ENCODE results near the gene SCN5A.

SCN5A gene

GRCh38 chr3:38649500-38650247, at the start of gene SCN5A:
SCN5A (minus strand) TSS chr3:38649687; CDS start chr3:38633307, 16,380 bp downstream.
- peak; percentile 15 for DNase-seq

DNA sequence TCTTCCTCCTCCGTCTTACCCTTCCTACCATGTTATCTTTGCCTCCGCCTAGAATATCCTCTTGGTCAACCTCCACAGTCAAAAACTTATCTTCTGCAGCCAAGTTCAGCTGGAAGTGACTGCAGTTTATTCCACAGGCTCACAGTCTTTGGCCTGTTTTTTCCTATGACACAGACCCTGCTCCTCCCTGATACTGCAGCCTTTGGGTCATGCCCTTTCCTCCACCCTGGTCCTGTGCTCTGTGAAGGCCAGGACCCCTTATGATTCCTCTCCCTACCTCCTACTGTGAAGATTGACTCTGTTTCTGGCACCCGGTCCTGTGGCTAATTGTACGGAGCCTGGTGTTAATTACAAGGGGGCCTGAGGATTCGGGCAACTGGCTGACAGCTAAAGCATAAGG, 49.3 kb upstream of the SCN5A start:
- no peak for DNase-seq

GRCh38 chr3:38698061-38698460, 48.6 kb upstream of the SCN5A start:
- no peak for DNase-seq

- DNase-seq = no peak
These were observed 46.5 kb upstream of the SCN5A start for GRCh38 chr3:38696034-38696433.

DNA sequence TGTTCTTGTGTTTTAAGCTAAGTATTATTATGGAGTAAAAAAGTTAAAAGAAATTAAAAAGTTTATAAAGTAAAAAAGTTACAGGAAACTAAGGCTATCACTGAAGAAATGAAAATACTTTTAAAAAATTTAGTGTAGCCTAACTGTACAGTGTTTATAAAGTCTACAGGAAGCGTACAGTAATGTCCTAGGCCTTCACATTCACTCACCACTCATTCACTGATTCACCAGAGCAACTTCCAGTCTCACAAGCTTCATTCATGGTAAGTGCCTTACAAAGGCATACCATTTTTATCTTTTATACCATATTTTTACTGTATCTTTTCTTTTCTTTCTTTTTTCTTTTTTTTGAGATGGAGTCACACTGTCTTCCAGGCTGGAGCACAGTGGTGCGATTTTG, 40.7 kb upstream of the SCN5A start:
- no peak for DNase-seq

DNA sequence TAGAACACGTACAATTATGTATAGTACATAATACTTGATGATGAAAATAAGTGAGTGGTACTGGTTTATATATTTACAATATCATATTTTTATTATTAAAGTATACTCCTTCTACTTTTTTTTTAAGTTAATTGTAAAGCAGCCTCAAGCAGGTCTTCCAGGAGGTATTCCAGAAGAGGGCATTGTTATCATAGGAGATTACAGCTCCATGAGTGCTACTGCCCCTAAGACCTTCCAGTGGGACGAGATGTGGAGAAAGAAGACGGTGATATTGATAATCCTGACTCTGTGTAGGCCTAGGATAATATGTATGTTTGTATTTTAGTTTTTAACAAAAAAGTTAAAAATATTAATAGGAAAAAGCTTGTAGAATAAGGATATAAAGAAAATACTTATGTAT, 40.3 kb upstream of the SCN5A start:
- no peak for DNase-seq

GRCh38 chr3:38689346-38689745, 39.9 kb upstream of the SCN5A start:
- no peak for DNase-seq

DNA sequence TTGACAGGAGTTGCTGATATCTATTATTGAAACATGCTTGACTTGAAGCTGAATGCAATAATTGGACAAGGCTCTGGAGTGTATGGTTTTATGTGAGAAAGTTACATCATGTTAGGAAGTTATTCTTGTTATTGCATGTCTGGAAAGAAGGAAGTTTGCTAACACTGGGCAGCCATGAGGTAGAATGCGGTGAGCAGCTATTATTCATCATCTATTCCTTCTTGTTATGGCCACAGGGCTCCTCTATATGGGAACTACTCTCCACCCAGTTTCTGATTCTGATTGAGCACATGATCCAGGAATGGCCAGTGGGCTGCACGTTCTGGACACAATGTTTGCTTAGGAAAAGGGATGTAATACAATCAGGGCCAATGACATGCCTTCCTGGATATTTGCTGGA, 37.8 kb upstream of the SCN5A start:
- no peak for DNase-seq

DNA sequence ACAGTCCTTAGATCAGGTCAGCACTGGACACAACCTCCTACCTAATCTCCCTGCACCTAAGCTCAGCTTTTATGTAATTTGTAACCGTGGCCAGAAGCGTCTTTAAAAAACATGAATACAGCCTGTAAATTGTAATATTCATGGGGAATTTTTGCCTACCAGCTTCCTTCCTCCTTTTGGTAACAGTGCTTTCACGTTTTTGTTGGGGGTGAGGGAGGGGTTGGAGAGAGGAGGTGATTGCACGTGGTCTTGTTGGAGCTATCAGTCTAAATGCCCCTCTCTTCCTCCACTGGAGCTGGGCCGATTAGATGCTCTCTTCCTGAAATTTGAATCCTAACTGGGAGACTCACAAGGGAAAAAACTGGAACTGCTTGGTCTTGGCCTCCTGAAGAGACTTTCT, 35.1 kb upstream of the SCN5A start:
- DNase-seq = no peak

- DNase-seq = no peak
These were observed 20.2 kb upstream of the SCN5A start for GRCh38 chr3:38669668-38670067.

- peak; percentile 11 for DNase-seq
These were observed 13.1 kb upstream of the SCN5A start for GRCh38 chr3:38662544-38662943.

- DNase-seq = no peak
These were observed 9.4 kb upstream of the SCN5A start for GRCh38 chr3:38658841-38659240.

- DNase-seq = no peak
These were observed 7.9 kb upstream of the SCN5A start for GRCh38 chr3:38657369-38657768.

GRCh38 chr3:38655708-38656300, 6.3 kb upstream of the SCN5A start:
- peak; percentile 40 for DNase-seq

DNA sequence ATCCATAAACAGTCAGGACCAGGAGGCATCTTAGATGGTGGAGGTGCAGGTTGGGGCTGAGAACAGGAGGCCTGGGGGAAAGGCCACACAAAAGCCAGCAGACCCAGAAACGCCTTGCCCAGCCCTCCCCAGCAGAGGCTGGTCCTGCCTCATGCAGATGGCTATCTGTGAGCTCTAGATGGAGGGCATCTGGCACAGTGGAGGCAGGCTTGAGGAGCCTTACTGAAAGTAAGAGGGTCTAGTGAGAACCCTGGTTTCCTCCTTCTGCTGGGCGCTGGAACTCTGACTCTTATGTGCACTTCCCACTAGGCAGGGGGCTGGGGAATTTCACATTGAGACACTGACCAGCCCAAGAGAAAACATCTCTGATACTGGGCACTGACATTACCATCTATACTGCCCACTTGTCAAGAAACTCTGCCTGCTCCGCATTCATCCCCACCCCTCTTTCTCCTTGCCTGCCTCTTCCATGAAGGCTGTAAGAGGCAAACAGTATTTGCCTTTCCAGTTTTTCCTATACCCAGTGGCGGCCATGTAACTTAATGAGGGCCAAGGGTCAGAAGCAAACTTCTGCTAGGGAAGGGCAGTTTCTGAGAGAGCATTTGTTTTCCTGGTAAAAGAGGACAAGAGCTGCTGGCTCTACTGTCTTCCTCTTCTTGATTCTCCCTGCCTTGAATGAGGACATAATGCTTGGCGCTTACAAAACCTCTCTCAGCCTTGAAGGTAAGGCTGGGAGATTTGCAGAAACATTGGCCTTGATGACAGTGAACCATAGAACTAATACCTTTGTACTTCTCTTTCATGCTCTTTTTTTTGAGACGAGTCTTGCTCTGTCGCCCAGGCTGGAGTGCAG, 4.4 kb upstream of the SCN5A start:
- DNase-seq = no peak

DNA sequence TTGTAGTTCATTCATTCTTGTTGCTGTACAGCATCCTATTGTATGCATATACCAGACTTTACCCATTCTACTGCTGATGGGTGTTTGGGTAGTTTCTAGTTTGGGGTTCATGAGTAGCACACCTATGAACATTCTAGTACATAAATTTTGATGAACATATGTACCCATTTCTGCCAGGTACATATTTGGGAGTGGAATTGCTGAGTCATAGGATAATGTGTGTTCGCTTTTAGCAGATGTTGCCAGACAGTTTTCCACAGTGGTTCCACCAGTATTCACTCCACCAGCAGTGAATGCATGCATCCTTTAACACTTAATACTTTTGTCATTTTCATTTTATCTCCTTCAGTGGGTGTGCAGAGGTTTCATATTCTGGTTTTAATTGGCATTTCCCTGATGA, 3.4 kb upstream of the SCN5A start:
- no peak for DNase-seq

GRCh38 chr3:38651153-38651789, 1.8 kb upstream of the SCN5A start:
- DNase-seq = peak; percentile 34

GRCh38 chr3:38650248-38650951, 913 bp upstream of the SCN5A start:
- no peak for DNase-seq

- no peak for DNase-seq
These were observed 608 bp downstream of the SCN5A start for GRCh38 chr3:38648659-38649499.

DNA sequence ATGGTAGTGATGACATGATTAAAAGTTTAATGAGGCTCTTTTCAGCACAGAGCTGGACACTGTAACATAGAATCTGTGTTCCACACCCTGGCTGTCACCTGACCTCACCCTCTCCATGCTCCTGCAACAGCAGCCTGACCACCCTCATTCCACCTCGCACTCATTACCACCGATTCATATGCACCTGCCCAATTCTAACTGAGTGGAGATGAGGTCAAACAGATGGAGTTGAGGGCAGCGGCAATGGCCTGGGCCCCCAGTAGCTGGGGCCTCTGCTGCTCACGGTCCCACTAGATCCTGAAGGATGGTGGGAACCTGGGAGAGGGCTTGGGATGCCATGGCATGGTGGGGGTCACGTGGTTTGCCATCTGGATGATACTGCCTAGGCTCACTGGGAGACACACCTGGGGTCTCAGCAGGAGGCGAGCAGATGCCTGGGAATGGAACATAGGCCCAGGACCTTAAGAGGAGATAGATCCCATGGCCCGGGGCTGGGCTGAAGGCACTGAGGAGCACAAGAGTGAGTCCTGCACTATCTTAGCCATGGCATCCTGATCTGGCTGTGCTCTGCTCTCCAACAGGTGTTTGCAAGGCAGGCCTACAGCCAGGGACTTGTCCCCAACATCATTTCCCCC, 1.3 kb downstream of the SCN5A start:
- no peak for DNase-seq
